WTC11 (cell line): ENCODE data around the gene SLC13A3.

Experiments used
- CBFB ChIP-seq: sonication (generic); formaldehyde crosslinking; IDR thresholded peaks from 2 replicates; pipeline ENCODE4 v1.8.1; 2022; ENCODE audit warnings: mild to moderate bottlenecking, low read depth, missing genetic modification reagents
- ELF4 ChIP-seq: sonication (generic); formaldehyde crosslinking; IDR thresholded peaks from 2 replicates; pipeline ENCODE4 v1.8.1; 2022; ENCODE audit warnings: low read depth, mild to moderate bottlenecking, moderate library complexity, missing genetic modification reagents
- GTF2I ChIP-seq: fragments of 250-450 bp; sonication (Bioruptor Pico); conservative IDR thresholded peaks from 2 replicates; pipeline ENCODE4 v1.4.0; 2021; ENCODE audit warnings: mild to moderate bottlenecking
- KAT7 ChIP-seq: sonication (generic); formaldehyde crosslinking; IDR thresholded peaks from 2 replicates; pipeline ENCODE4 v1.8.1; 2023; ENCODE audit warnings: missing genetic modification reagents, mild to moderate bottlenecking, borderline replicate concordance
- NFE2L1 ChIP-seq: sonication (generic); formaldehyde crosslinking; IDR thresholded peaks from 2 replicates; pipeline ENCODE4 v1.8.1; 2023; ENCODE audit warnings: missing genetic modification reagents
- NFYB ChIP-seq: sonication (generic); formaldehyde crosslinking; conservative IDR thresholded peaks from 2 replicates; pipeline ENCODE4 v1.8.0; 2022; ENCODE audit warnings: low read depth, missing genetic modification reagents
- NR3C1 ChIP-seq: sonication (generic); formaldehyde crosslinking; conservative IDR thresholded peaks from 2 replicates; pipeline ENCODE4 v1.8.1; 2023; ENCODE audit warnings: low read depth, mild to moderate bottlenecking, missing genetic modification reagents
- TEAD4 ChIP-seq: sonication (generic); formaldehyde crosslinking; IDR thresholded peaks from 2 replicates; pipeline ENCODE4 v1.8.0; 2022; ENCODE audit warnings: mild to moderate bottlenecking, missing genetic modification reagents
- TF ChIP-seq, protein P1 (sequence below): fragments of 200-600 bp; IDR thresholded peaks from 2 replicates; pipeline ENCODE4 v1.8.0; 2022; ENCODE audit warnings: antibody characterized with exemption
- TF ChIP-seq, protein P2 (sequence below): sonication (generic); formaldehyde crosslinking; IDR thresholded peaks from 2 replicates; pipeline ENCODE4 v1.8.0; 2022; ENCODE audit warnings: mild to moderate bottlenecking, missing genetic modification reagents
- TF ChIP-seq, protein P3 (sequence below): sonication (generic); formaldehyde crosslinking; IDR thresholded peaks from 2 replicates; pipeline ENCODE4 v1.8.0; 2022; ENCODE audit warnings: missing genetic modification reagents
- TF ChIP-seq, protein P4 (sequence below): sonication (generic); formaldehyde crosslinking; IDR thresholded peaks from 2 replicates; pipeline ENCODE4 v1.8.1; 2023; ENCODE audit warnings: mild to moderate bottlenecking, missing genetic modification reagents
- TF ChIP-seq, protein P5 (sequence below): sonication (generic); formaldehyde crosslinking; conservative IDR thresholded peaks from 2 replicates; pipeline ENCODE4 v1.8.1; 2022; ENCODE audit warnings: mild to moderate bottlenecking, missing genetic modification reagents
- TF ChIP-seq, protein P6 (sequence below): sonication (generic); formaldehyde crosslinking; conservative IDR thresholded peaks from 2 replicates; pipeline ENCODE4 v1.8.1; 2023; ENCODE audit warnings: mild to moderate bottlenecking, low read depth, missing genetic modification reagents, moderate library complexity

DNA sequence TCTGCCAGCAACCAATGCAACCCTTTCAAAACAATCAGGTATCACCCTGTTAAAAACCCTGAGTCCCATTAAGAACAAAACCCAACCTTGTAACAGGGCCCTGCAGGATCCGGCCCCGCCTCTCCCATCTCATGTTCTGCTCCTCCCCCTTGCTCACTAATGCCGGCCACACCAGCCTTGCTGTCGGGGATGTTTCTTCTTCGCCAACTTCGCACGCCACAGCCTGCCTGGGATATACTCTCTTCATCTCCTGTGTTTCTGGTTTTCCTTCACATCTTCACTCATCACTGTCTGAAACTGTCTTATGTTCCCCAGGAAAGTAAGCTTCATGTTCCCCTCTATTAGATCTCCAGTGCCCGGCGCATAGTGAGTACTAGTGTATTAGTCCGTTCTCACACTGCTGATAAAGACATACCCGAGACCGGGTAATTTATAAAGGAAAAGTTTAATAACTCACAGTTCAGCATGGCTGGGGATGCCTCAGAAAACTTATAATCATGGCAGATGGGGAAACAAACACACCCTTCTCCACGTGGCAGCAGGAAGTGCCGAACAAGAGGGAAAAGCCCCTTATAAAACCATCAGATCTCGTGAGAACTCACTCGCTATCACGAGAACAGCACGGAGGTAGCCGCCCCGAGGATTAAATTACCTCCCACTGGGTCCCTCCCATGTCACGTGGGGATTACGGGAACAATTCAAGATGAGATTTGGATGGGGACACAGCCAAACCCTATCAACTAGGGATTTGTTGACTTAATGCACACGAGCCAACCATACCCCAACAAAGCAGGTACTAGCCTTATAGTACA is 32.9 kb upstream of the SLC13A3 start:
- TF ChIP-seq ELF4 (CRISPR knock-in tag) (no peak), NFYB (no peak), CBFB (no peak), NR3C1 (CRISPR knock-in tag) (no peak), TEAD4 (CRISPR knock-in tag) (no peak), KAT7 (CRISPR knock-in tag) (no peak), GTF2I (CRISPR knock-in tag) (no peak), NFE2L1 (no peak)
- TF ChIP-seq, protein P1, sequence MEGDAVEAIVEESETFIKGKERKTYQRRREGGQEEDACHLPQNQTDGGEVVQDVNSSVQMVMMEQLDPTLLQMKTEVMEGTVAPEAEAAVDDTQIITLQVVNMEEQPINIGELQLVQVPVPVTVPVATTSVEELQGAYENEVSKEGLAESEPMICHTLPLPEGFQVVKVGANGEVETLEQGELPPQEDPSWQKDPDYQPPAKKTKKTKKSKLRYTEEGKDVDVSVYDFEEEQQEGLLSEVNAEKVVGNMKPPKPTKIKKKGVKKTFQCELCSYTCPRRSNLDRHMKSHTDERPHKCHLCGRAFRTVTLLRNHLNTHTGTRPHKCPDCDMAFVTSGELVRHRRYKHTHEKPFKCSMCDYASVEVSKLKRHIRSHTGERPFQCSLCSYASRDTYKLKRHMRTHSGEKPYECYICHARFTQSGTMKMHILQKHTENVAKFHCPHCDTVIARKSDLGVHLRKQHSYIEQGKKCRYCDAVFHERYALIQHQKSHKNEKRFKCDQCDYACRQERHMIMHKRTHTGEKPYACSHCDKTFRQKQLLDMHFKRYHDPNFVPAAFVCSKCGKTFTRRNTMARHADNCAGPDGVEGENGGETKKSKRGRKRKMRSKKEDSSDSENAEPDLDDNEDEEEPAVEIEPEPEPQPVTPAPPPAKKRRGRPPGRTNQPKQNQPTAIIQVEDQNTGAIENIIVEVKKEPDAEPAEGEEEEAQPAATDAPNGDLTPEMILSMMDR: no peak
- TF ChIP-seq, protein P2, sequence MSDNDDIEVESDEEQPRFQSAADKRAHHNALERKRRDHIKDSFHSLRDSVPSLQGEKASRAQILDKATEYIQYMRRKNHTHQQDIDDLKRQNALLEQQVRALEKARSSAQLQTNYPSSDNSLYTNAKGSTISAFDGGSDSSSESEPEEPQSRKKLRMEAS: no peak
- TF ChIP-seq, protein P3, sequence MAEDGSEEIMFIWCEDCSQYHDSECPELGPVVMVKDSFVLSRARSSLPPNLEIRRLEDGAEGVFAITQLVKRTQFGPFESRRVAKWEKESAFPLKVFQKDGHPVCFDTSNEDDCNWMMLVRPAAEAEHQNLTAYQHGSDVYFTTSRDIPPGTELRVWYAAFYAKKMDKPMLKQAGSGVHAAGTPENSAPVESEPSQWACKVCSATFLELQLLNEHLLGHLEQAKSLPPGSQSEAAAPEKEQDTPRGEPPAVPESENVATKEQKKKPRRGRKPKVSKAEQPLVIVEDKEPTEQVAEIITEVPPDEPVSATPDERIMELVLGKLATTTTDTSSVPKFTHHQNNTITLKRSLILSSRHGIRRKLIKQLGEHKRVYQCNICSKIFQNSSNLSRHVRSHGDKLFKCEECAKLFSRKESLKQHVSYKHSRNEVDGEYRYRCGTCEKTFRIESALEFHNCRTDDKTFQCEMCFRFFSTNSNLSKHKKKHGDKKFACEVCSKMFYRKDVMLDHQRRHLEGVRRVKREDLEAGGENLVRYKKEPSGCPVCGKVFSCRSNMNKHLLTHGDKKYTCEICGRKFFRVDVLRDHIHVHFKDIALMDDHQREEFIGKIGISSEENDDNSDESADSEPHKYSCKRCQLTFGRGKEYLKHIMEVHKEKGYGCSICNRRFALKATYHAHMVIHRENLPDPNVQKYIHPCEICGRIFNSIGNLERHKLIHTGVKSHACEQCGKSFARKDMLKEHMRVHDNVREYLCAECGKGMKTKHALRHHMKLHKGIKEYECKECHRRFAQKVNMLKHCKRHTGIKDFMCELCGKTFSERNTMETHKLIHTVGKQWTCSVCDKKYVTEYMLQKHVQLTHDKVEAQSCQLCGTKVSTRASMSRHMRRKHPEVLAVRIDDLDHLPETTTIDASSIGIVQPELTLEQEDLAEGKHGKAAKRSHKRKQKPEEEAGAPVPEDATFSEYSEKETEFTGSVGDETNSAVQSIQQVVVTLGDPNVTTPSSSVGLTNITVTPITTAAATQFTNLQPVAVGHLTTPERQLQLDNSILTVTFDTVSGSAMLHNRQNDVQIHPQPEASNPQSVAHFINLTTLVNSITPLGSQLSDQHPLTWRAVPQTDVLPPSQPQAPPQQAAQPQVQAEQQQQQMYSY (CRISPR knock-in tag): no peak
- TF ChIP-seq, protein P4, sequence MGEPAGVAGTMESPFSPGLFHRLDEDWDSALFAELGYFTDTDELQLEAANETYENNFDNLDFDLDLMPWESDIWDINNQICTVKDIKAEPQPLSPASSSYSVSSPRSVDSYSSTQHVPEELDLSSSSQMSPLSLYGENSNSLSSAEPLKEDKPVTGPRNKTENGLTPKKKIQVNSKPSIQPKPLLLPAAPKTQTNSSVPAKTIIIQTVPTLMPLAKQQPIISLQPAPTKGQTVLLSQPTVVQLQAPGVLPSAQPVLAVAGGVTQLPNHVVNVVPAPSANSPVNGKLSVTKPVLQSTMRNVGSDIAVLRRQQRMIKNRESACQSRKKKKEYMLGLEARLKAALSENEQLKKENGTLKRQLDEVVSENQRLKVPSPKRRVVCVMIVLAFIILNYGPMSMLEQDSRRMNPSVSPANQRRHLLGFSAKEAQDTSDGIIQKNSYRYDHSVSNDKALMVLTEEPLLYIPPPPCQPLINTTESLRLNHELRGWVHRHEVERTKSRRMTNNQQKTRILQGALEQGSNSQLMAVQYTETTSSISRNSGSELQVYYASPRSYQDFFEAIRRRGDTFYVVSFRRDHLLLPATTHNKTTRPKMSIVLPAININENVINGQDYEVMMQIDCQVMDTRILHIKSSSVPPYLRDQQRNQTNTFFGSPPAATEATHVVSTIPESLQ: no peak
- TF ChIP-seq, protein P5, sequence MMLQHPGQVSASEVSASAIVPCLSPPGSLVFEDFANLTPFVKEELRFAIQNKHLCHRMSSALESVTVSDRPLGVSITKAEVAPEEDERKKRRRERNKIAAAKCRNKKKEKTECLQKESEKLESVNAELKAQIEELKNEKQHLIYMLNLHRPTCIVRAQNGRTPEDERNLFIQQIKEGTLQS (CRISPR knock-in tag): no peak
- TF ChIP-seq, protein P6, sequence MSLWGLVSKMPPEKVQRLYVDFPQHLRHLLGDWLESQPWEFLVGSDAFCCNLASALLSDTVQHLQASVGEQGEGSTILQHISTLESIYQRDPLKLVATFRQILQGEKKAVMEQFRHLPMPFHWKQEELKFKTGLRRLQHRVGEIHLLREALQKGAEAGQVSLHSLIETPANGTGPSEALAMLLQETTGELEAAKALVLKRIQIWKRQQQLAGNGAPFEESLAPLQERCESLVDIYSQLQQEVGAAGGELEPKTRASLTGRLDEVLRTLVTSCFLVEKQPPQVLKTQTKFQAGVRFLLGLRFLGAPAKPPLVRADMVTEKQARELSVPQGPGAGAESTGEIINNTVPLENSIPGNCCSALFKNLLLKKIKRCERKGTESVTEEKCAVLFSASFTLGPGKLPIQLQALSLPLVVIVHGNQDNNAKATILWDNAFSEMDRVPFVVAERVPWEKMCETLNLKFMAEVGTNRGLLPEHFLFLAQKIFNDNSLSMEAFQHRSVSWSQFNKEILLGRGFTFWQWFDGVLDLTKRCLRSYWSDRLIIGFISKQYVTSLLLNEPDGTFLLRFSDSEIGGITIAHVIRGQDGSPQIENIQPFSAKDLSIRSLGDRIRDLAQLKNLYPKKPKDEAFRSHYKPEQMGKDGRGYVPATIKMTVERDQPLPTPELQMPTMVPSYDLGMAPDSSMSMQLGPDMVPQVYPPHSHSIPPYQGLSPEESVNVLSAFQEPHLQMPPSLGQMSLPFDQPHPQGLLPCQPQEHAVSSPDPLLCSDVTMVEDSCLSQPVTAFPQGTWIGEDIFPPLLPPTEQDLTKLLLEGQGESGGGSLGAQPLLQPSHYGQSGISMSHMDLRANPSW (CRISPR knock-in tag): no peak
